IMR-90 (cell line): ENCODE measurements around the gene ST6GALNAC5.

Source experiments
- CEBPB ChIP-seq: IDR thresholded peaks from 2 replicates; pipeline ENCODE4 v1.6.1; 2012; ENCODE audit warnings: low read depth, low read length, improper control_type of control experiment
- POLR2A ChIP-seq: IDR thresholded peaks from 2 replicates; pipeline ENCODE4 v1.6.1; 2012; ENCODE audit warnings: mild to moderate bottlenecking, low read depth, low read length
- TF ChIP-seq, protein P1 (sequence below): conservative IDR thresholded peaks from 2 replicates; pipeline ENCODE4 v1.5.1; 2012; ENCODE audit warnings: mild to moderate bottlenecking, low read depth, low read length, improper control_type of control experiment

DNA sequence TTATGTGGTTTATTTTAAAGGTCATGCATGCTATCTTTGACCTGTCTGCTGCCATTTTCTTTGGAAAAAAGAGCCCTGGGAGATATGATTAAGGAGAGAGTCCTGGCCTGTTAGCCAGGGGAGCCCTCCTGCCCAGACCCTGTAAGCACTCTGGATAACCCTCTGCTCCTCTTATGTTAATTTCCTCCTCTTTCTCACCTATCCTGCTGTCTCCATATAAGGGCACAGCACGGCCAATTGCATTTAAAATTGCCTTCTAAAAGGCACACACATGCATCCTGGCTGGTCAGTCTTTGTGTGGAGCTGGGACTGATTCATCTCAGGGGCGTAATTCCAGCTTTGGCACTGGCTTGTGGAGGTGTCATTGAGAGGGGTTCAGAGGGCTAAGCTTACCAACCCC, 158.9 kb downstream of the ST6GALNAC5 start:
- TF ChIP-seq, protein P1, sequence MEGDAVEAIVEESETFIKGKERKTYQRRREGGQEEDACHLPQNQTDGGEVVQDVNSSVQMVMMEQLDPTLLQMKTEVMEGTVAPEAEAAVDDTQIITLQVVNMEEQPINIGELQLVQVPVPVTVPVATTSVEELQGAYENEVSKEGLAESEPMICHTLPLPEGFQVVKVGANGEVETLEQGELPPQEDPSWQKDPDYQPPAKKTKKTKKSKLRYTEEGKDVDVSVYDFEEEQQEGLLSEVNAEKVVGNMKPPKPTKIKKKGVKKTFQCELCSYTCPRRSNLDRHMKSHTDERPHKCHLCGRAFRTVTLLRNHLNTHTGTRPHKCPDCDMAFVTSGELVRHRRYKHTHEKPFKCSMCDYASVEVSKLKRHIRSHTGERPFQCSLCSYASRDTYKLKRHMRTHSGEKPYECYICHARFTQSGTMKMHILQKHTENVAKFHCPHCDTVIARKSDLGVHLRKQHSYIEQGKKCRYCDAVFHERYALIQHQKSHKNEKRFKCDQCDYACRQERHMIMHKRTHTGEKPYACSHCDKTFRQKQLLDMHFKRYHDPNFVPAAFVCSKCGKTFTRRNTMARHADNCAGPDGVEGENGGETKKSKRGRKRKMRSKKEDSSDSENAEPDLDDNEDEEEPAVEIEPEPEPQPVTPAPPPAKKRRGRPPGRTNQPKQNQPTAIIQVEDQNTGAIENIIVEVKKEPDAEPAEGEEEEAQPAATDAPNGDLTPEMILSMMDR = no peak
- TF ChIP-seq CEBPB = no peak
- TF ChIP-seq POLR2A = no peak
